ENCODE data around the gene ZNF718.
"Not testable (repeated sequence)": the region's sequence is repeated elsewhere in the genome, so short reads cannot be mapped to it uniquely, and the experiment has no call there.

Gene ZNF718

DNA sequence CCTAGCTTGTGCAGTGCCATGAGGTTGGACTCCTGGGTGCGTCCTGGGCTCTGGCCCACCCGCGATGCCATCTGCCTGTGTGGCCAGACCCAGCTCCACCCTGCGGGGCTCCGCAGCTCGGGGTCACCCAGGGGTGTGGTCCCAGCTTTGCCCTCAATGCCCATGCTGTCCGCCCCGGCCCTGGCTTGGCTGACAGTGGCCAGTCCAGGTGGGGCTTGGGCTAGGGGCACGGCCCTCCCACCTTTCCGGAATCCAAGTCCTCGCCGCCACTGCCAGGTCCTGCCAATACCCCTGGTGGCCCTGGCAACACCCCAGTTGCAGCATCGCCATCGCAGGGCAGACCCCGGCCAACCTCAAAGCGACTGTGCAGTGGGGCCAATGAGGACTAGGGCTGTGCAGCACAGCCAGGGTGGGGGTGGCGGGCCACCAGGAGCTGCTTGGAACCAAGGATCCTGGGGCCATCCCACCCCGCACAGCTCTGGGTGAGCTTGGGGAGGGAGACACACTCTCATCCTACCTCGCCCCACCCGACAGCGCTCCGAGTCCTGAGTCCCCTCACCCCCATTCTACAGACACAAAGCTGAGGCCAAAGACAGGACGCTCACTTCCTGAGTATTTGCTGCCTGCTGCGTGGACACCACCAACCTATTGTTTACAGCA is 80.9 kb downstream of the ZNF718 start:
- TF ChIP-seq, protein P1, sequence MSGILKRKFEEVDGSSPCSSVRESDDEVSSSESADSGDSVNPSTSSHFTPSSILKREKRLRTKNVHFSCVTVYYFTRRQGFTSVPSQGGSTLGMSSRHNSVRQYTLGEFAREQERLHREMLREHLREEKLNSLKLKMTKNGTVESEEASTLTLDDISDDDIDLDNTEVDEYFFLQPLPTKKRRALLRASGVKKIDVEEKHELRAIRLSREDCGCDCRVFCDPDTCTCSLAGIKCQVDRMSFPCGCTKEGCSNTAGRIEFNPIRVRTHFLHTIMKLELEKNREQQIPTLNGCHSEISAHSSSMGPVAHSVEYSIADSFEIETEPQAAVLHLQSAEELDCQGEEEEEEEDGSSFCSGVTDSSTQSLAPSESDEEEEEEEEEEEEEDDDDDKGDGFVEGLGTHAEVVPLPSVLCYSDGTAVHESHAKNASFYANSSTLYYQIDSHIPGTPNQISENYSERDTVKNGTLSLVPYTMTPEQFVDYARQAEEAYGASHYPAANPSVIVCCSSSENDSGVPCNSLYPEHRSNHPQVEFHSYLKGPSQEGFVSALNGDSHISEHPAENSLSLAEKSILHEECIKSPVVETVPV (CRISPR knock-in tag; IDR thresholded peaks at IDR 0.05), result no peak
- TF ChIP-seq ZNF565 (CRISPR knock-in tag; conservative IDR thresholded peaks at IDR 0.05; ENCODE audit: low read depth) (no peak), ZNF8 (CRISPR knock-in tag; IDR thresholded peaks at IDR 0.05) (no peak), ARNTL (CRISPR knock-in tag; IDR thresholded peaks at IDR 0.05; ENCODE audit: borderline replicate concordance, low read depth) (no peak), SNAI2 (CRISPR knock-in tag; IDR thresholded peaks at IDR 0.05) (no peak)
- no peak for ATAC-seq

DNA sequence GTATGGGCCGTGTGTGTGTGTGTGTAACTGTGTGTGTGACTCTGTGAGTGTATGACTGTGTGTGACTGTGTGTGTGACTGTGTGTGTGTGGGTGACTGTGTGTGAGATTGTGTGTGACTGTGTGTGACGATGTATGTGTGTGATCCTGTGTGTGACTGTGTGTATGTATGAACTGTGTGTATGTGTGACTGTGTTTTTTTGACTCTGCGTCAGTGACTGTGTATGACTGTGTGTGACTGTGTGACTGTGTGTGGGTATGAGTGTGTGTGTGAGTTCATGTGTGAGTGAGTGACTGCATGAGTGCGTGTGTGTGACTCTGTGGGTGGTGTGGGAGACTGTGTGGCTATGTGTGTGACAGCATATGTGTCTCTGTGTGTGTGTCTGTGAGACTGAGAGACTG is 81.8 kb downstream of the ZNF718 start:
- no peak for ATAC-seq
- TF ChIP-seq RARB (CRISPR knock-in tag; IDR thresholded peaks at IDR 0.05) (no peak), ARNTL (CRISPR knock-in tag; IDR thresholded peaks at IDR 0.05; ENCODE audit: borderline replicate concordance, low read depth) (no peak), CSDC2 (CRISPR knock-in tag; IDR thresholded peaks at IDR 0.05) (no peak), GLIS3 (CRISPR knock-in tag; IDR thresholded peaks at IDR 0.05) (no peak), BACH2 (CRISPR knock-in tag; IDR thresholded peaks at IDR 0.05; ENCODE audit: borderline replicate concordance) (no peak), ESRRG (CRISPR knock-in tag; IDR thresholded peaks at IDR 0.05) (no peak), SNAI2 (CRISPR knock-in tag; IDR thresholded peaks at IDR 0.05) (no peak)
- TF ChIP-seq, protein P2, sequence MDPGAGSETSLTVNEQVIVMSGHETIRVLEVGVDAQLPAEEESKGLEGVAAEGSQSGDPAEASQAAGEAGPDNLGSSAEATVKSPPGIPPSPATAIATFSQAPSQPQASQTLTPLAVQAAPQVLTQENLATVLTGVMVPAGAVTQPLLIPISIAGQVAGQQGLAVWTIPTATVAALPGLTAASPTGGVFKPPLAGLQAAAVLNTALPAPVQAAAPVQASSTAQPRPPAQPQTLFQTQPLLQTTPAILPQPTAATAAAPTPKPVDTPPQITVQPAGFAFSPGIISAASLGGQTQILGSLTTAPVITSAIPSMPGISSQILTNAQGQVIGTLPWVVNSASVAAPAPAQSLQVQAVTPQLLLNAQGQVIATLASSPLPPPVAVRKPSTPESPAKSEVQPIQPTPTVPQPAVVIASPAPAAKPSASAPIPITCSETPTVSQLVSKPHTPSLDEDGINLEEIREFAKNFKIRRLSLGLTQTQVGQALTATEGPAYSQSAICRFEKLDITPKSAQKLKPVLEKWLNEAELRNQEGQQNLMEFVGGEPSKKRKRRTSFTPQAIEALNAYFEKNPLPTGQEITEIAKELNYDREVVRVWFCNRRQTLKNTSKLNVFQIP (CRISPR knock-in tag; IDR thresholded peaks at IDR 0.05; ENCODE audit: borderline replicate concordance, low read depth), result no peak
- TF ChIP-seq, protein P1 (CRISPR knock-in tag; IDR thresholded peaks at IDR 0.05), result no peak

DNA sequence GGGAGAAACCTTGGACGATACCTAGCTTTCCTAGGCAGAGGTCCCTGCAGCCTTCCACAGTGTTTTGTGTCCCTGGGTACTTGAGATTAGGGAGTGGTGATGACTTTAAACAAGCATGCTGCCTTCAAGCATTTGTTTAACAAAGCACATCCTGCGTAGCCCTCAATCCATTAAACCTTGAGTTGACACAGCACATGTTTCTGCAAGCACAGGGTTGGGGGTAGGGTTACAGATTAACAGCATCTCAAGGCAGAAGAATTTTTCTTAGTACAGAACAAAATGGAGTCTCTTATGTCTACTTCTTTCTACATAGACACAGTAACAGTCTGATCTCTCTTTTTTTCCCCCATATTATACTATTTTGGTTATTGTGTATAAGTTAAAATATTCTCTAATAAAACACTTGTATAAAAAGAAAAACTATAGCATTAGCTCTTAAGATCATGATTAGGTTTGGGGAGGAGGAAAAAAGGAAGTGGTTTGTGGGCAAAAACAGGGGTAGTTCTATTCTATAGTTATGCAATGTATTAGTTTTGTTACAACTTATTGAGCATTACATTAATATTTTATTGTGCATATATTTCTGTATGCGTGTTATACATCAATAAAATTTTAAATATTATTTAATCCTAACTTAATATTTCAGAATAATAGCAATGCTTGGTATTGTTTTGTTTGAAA is 84.3 kb downstream of the ZNF718 start:
- ATAC-seq, result not testable (repeated sequence)

DNA sequence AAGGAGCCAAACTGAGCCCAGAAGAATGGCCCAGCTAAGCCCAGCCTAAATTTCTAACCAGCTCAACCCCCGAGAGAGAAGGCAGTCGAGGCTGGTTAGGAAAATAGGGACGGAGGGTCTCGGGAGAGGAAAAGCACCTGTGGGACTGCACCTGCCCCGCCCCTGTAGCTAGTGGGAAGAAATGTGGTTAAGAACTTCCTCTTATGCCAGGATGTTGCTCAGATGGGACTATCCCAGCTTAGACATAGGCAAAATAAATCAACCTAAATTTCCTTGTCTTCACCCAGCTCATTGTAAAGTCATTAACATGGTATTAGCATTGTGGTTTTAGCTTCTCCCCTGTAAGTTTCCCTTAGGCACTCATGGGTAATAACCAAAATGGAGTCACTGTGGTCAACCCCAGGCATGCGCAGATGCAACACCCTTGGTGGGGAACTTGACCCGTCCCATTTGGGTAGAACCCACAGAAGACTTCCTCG is 86.8 kb downstream of the ZNF718 start:
- no peak for TF ChIP-seq ESRRG (CRISPR knock-in tag; IDR thresholded peaks at IDR 0.05)
- TF ChIP-seq BACH2 (CRISPR knock-in tag; IDR thresholded peaks at IDR 0.05; ENCODE audit: borderline replicate concordance), result no peak
- no peak for TF ChIP-seq ZFP3 (CRISPR knock-in tag; IDR thresholded peaks at IDR 0.05)
- TF ChIP-seq CSDC2 (CRISPR knock-in tag; IDR thresholded peaks at IDR 0.05), result no peak
- no peak for TF ChIP-seq ISL1 (CRISPR knock-in tag; IDR thresholded peaks at IDR 0.05)
- TF ChIP-seq PPARA (CRISPR knock-in tag; IDR thresholded peaks at IDR 0.05; ENCODE audit: borderline replicate concordance), result no peak
- no peak for TF ChIP-seq ARNTL (CRISPR knock-in tag; IDR thresholded peaks at IDR 0.05; ENCODE audit: borderline replicate concordance, low read depth)
- TF ChIP-seq RARB (CRISPR knock-in tag; IDR thresholded peaks at IDR 0.05), result no peak
- TF ChIP-seq, protein P3, sequence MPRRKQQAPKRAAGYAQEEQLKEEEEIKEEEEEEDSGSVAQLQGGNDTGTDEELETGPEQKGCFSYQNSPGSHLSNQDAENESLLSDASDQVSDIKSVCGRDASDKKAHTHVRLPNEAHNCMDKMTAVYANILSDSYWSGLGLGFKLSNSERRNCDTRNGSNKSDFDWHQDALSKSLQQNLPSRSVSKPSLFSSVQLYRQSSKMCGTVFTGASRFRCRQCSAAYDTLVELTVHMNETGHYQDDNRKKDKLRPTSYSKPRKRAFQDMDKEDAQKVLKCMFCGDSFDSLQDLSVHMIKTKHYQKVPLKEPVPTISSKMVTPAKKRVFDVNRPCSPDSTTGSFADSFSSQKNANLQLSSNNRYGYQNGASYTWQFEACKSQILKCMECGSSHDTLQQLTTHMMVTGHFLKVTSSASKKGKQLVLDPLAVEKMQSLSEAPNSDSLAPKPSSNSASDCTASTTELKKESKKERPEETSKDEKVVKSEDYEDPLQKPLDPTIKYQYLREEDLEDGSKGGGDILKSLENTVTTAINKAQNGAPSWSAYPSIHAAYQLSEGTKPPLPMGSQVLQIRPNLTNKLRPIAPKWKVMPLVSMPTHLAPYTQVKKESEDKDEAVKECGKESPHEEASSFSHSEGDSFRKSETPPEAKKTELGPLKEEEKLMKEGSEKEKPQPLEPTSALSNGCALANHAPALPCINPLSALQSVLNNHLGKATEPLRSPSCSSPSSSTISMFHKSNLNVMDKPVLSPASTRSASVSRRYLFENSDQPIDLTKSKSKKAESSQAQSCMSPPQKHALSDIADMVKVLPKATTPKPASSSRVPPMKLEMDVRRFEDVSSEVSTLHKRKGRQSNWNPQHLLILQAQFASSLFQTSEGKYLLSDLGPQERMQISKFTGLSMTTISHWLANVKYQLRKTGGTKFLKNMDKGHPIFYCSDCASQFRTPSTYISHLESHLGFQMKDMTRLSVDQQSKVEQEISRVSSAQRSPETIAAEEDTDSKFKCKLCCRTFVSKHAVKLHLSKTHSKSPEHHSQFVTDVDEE (CRISPR knock-in tag; IDR thresholded peaks at IDR 0.05), result no peak
- no peak for TF ChIP-seq ZNF565 (CRISPR knock-in tag; conservative IDR thresholded peaks at IDR 0.05; ENCODE audit: low read depth)
- TF ChIP-seq GLIS3 (CRISPR knock-in tag; IDR thresholded peaks at IDR 0.05), result no peak
- TF ChIP-seq, protein P1 (CRISPR knock-in tag; IDR thresholded peaks at IDR 0.05), result no peak
- TF ChIP-seq ZNF8 (CRISPR knock-in tag; IDR thresholded peaks at IDR 0.05), result no peak
- TF ChIP-seq, protein P4, sequence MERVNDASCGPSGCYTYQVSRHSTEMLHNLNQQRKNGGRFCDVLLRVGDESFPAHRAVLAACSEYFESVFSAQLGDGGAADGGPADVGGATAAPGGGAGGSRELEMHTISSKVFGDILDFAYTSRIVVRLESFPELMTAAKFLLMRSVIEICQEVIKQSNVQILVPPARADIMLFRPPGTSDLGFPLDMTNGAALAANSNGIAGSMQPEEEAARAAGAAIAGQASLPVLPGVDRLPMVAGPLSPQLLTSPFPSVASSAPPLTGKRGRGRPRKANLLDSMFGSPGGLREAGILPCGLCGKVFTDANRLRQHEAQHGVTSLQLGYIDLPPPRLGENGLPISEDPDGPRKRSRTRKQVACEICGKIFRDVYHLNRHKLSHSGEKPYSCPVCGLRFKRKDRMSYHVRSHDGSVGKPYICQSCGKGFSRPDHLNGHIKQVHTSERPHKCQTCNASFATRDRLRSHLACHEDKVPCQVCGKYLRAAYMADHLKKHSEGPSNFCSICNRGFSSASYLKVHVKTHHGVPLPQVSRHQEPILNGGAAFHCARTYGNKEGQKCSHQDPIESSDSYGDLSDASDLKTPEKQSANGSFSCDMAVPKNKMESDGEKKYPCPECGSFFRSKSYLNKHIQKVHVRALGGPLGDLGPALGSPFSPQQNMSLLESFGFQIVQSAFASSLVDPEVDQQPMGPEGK (CRISPR knock-in tag; IDR thresholded peaks at IDR 0.05; ENCODE audit: borderline replicate concordance), result no peak
- TF ChIP-seq TOX (CRISPR knock-in tag; IDR thresholded peaks at IDR 0.05; ENCODE audit: borderline replicate concordance), result no peak
- no peak for ATAC-seq

Measured in SK-N-SH treated with all-trans-retinoic acid at 6 μM for 48 hours (cell line).